ENCODE data around the gene ZNF716.

Gene ZNF716

GRCh38 chr7:57426629-57427003 is 23.4 kb upstream of the ZNF716 start:
- Histone ChIP-seq H3K27ac (no peak overlapping the region), H3K27me3 (peaks cover 0 to 5% of the 10 kb centered on the region in 2 donors), H3K4me3 (no peak overlapping the region), H3K9me3 (peaks cover 0 to 26% (median 0%) of the 10 kb centered on the region in 3 donors), H3K36me3 (no peaks in the 10 kb centered on the region), H3K4me1 (no peaks in the 10 kb centered on the region)
- no peak for TF ChIP-seq CTCF (IDR thresholded peaks at IDR 0.05)
- DNase-seq: peak in 1 of 2 donors; percentile 29
- intact Hi-C loops (cut with DNase I; ENCODE audit: low total_unique reads): no loop called here

GRCh38 chr7:57427146-57427545 is 22.8 kb upstream of the ZNF716 start:
- Histone ChIP-seq H3K9me3 (peaks cover 0 to 26% (median 0%) of the 10 kb centered on the region in 3 donors), H3K4me1 (no peaks in the 10 kb centered on the region), H3K27me3 (peaks cover 0 to 5% of the 10 kb centered on the region in 2 donors), H3K36me3 (no peaks in the 10 kb centered on the region), H3K4me3 (no peak overlapping the region), H3K27ac (no peak overlapping the region)
- peak in 1 of 2 donors; percentile 56 for DNase-seq
- TF ChIP-seq CTCF (IDR thresholded peaks at IDR 0.05): no peak
- intact Hi-C loops (cut with DNase I; ENCODE audit: low total_unique reads): no loop called here

GRCh38 chr7:57427594-57427993 is 22.4 kb upstream of the ZNF716 start:
- Histone ChIP-seq H3K27ac (no peak overlapping the region), H3K27me3 (peaks cover 0 to 5% of the 10 kb centered on the region in 2 donors), H3K36me3 (no peaks in the 10 kb centered on the region), H3K4me1 (no peaks in the 10 kb centered on the region), H3K4me3 (no peak overlapping the region), H3K9me3 (peaks cover 0 to 26% (median 0%) of the 10 kb centered on the region in 3 donors)
- DNase-seq: no peak
- intact Hi-C loops (cut with DNase I; ENCODE audit: low total_unique reads): no loop called here
- TF ChIP-seq CTCF (IDR thresholded peaks at IDR 0.05): no peak

- no peak overlapping the region for H3K27ac ChIP-seq
- intact Hi-C loops (cut with DNase I; ENCODE audit: low total_unique reads): no loop called here
- H3K27me3 ChIP-seq: no peaks in the 10 kb centered on the region
- no peaks in the 10 kb centered on the region for H3K36me3 ChIP-seq
- H3K4me3 ChIP-seq: no peak overlapping the region
- peaks cover 0 to 4% (median 0%) of the 10 kb centered on the region in 3 donors for H3K9me3 ChIP-seq
- no peak for DNase-seq
- no peak for TF ChIP-seq CTCF (IDR thresholded peaks at IDR 0.05)
- H3K4me1 ChIP-seq: no peaks in the 10 kb centered on the region
Measured at GRCh38 chr7:57432583-57432982, 17.4 kb upstream of the ZNF716 start.

- no peak for TF ChIP-seq CTCF (IDR thresholded peaks at IDR 0.05)
- H3K9me3 ChIP-seq: peaks cover 0 to 19% (median 0%) of the 10 kb centered on the region in 3 donors
- H3K36me3 ChIP-seq: no peaks in the 10 kb centered on the region
- no peak overlapping the region for H3K27ac ChIP-seq
- H3K4me1 ChIP-seq: no peaks in the 10 kb centered on the region
- intact Hi-C loops (cut with DNase I; ENCODE audit: low total_unique reads): no loop called here
- no peak overlapping the region for H3K4me3 ChIP-seq
- no peaks in the 10 kb centered on the region for H3K27me3 ChIP-seq
- no peak for DNase-seq
Measured at GRCh38 chr7:57437581-57437980, 12.4 kb upstream of the ZNF716 start.

GRCh38 chr7:57438244-57438643 is 11.7 kb upstream of the ZNF716 start:
- Histone ChIP-seq H3K9me3 (peaks cover 0 to 24% (median 0%) of the 10 kb centered on the region in 3 donors), H3K4me3 (no peak overlapping the region)

More at GRCh38 chr7:57438244-57438643, 11.7 kb upstream of the ZNF716 start:
- H3K27ac ChIP-seq: no peak overlapping the region
- no peak for TF ChIP-seq CTCF (IDR thresholded peaks at IDR 0.05)
- DNase-seq: no peak
- no peaks in the 10 kb centered on the region for H3K27me3 ChIP-seq
- H3K4me1 ChIP-seq: no peaks in the 10 kb centered on the region
- intact Hi-C loops (cut with DNase I; ENCODE audit: low total_unique reads): no loop called here
- no peaks in the 10 kb centered on the region for H3K36me3 ChIP-seq
